NCI-H82 treated with DMSO at 0.1 percent for 48 hours (cell line): ENCODE measurements around the gene NUTM2F.
"Not testable (repeated sequence)": the region's sequence is repeated elsewhere in the genome, so short reads cannot be mapped to it uniquely, and the experiment has no call there.

Experiments used
- DNase-seq: peaks from one replicate; lab custom pipeline; 2025; ENCODE audit not compliant: unreplicated experiment; lab: John Stamatoyannopoulos, UW

NUTM2F gene

DNA sequence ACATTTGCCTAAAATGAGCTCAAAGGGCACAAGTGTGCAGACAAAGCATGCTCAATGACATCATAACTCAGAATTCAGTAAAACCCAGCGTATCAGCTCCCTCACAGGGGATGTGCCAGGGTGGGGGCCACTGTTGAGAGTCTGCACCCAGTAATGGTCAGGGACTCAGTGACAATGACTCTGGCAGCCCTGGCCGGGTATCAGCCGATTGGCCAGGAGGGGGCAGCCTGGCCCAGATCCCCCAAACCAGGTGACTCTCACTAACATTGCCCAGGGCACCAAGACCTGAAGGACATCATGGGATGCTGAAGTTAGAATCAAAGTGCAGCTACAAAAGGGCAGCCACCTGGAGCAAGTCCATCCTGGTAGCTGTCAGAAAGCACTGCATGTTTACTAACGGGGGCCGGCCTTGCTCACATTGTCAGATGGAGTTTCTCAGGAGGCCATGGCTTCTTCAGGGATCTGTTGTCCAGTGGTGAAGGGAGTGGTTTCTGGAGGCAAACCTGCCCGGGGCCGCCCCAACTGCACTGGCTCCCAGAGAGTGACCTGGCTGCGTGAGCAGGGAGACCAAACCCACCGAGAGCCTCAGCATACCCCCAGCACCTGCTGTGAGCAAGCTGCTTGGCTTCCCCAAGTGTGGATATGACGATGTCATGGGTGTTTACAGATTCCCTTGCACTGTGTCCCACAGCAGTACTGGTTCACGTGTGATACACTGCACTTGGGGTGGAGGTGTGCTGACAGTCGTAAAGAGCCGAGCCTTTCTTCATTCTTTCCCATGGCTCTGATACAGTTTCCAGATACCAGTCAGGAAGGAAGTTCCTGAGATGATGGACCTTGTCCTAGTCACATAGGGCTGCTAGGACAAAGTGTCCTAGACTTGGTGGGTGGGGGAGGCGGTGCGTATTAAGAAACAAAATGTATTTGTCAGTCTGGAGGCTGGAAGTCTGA is 13.1 kb downstream of the NUTM2F start:
- not testable (repeated sequence) for DNase-seq

DNA sequence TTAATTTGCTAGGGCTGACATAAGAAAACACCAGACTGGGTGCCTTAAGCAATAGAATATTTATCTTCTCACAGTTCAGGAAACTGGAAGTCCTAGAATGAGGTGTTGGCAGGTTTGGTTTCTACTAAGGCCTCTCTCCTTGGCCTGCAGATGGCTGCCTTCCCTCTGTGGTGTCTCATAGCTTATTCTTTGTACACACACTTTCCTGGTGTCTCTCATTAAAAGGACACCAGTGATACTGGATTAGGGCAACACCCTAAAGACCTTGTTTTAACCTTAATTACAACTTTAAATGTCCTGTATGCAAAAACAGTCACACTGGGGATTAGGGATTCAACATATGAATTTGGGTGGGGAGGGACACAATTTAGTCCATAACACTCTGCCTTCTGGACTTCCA is 25.1 kb downstream of the NUTM2F start:
- DNase-seq, result no peak

DNA sequence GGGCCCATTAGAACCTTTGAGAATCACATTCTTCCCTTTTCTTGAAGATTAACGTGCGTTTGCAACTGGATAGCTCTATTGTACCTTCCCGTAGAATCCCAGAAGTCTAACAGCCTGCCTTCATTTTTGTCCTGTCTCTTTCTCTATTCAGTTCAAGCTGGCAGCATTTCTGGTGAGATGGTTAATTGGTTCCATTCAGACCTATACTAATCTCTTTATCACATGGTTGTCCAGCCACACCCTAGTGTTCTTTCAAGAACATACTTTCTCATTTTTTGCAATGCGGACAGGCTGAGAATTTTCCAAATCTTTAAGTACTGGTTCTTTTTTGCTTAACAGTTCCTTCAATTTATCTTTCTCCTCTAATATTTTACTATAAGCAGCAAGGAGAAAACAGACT is 26.0 kb downstream of the NUTM2F start:
- no peak for DNase-seq

DNA sequence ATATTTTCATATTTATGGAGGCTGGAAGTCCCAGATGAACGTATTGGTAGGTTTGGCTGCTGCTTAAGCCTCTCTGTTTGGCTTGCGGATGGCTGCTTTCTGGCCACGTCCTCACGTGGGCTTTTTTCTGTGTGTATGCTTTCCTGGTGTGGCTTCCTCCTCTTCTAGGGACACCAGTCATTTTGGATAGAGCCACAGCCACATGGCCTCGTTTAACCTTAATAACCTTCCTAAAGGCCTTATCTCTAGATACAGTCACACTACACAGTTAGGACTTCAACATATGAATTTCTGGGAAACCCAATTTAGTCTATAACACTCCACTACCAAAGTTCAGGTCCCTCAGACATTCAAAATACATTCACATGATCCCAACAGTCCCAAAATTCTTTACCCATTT is 26.9 kb downstream of the NUTM2F start:
- no peak for DNase-seq

DNA sequence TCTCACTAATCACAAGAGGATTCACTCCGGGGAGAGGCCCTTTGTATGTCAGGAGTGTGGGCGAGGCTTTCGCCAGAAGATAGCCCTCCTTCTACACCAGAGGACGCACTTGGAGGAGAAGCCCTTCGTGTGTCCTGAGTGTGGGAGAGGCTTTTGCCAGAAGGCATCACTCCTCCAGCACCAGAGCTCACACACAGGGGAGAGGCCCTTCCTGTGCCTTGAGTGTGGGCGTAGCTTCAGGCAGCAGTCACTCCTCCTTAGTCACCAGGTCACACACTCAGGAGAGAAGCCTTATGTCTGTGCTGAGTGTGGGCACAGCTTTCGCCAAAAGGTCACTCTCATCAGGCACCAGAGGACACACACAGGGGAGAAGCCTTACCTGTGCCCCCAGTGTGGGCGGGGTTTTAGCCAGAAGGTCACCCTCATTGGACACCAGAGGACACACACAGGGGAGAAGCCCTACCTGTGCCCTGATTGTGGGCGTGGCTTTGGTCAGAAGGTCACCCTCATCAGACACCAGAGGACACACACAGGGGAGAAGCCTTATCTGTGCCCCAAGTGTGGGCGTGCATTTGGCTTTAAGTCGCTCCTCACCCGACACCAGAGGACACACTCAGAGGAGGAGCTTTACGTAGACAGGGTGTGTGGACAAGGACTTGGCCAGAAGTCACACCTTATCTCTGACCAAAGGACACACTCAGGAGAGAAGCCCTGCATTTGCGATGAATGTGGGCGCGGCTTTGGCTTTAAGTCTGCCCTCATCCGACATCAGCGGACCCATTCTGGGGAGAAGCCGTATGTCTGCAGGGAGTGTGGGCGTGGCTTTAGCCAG is 27.8 kb downstream of the NUTM2F start:
- no peak for DNase-seq

DNA sequence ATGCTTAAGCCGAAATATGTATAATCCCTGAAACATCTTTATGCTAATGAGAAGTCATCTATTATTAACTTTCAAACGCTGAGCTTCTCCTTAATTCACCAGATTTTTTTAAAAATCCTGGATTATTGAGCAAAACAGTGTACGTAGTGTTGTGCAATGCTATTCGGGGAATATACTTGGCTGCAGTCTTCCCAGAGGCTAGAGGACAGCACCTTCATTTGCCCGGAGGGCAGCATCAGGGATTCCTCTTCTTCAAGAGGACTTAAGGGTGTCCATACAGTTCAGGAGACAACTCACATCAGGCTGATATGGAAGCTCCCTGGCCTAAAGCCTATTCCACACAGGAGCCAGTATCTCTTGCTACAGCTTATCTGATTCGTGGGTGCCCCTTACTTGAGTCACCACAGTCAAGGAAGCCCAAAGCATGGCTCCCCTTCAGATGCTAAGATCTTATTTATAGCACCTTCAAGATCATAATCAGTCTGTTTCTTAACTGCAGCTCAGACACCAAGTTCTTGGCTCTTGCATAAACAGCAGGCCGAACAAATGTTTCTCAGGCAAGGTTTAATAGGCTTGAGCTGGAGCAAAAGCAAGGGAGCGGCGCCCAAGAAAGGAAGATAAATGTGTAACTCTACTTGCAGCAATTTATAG is 29.4 kb downstream of the NUTM2F start:
- no peak for DNase-seq

DNA sequence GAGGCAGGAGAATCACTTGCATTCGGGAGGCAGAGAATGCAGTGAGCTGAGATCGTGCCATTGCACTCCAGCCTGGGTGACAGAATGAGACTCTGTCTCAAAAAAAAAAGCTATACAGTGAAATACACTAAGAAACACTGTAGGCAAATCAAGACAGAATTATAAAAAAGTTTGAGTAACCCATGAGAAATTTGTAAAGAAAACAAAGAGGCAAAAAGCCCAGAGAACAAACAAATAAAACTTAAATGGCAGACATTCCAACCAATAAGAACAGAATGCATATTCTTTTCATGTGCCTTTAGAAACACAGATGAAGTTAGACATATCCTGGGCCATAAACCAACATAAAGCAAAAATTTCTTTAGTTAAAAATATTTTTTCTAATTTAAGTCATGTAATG is 38.8 kb downstream of the NUTM2F start:
- no peak for DNase-seq

DNA sequence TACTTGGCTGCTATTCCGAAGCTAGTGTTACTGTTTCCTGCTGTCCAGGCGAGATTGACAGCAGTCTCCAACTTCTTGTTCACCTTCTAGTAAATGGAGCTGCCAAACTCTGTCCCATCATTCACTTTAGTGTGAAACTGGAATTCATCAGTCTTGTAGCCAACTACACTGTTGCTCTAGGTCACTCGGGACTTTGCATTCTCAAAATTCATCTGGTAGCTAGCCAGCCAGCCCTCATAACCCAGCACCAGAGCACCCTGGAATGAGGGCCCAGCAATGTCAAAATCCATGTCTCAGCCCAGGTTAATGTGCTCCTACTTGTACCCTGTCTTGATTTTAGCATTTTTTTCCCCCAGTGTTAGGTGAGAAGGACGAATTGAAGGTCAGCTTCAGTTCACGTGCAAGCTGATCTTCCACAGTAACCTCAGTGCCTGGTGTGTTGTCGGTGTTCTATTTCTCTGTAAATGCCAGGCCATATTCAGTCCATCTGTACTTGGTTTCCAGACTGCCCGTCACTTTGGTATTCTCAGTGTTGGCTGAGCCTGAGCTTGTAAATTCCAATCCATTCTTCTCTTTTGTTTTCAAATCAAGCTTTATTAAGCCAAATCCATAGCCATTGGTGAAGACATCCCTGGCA is 40.4 kb downstream of the NUTM2F start:
- no peak for DNase-seq

DNA sequence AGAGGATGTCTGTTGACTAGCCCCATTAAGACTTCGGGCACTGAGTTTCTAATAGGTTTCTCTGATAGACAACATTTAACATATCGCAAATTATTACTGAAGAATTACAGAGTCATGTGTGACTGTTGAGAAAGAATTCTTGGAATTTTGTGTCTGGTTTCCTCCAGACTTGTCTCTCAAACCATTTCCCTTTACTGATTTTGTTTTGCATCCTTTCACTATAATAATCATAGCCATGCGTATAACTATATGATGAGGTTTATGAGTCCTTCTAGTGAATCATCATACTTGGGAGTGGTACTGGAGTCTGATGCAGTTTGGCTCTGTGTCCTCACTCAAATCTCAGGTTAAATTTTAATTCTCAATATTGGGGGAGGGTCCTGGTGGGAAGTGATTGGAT is 42.3 kb downstream of the NUTM2F start:
- no peak for DNase-seq

DNA sequence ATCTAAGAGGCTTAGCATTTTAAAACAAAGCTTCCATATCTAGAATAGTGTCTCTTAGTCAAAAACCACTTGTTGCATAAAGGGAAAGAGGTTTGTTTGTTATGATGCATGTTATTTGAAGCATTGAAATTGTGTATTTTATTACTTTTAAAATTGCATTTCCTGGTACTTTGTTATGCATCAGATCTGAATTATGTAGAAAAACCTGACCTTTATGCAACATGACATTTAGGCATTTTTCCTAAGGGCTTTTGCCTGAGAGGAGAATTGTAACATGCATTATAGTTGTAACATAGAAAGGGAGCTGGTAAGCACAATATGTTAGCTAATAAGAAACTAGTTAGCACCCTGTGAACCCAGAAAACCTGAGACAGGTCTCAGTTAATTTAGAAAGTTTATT is 47.3 kb downstream of the NUTM2F start:
- DNase-seq, result no peak

DNA sequence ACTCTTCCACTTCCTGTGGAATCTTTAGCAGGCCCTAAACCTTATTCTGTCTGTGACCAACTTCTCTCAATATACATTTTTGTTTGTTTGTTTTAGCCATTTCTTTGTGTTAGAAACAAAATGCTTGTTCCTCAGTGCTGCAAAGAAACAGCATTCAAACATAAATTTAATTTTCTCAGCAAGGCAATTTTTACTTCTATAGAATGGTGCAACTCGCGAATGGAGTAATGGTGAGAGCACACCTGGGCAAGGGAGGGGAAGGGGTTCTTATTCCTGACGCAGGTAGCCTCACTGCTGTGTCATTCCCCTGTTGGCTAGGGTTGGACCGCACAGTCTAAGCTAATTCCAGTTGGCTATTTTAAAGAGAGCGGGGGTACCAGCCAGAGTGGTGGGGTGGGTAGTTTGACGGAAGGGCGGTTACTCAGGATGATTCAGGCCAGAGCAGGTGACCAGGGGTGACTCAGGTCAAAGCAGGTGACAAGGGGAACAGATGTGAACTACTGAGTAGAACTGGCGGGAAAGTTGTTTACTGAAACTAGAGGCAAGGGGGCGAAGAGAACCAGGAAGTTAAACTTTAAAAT is 47.9 kb downstream of the NUTM2F start:
- DNase-seq, result no peak

DNA sequence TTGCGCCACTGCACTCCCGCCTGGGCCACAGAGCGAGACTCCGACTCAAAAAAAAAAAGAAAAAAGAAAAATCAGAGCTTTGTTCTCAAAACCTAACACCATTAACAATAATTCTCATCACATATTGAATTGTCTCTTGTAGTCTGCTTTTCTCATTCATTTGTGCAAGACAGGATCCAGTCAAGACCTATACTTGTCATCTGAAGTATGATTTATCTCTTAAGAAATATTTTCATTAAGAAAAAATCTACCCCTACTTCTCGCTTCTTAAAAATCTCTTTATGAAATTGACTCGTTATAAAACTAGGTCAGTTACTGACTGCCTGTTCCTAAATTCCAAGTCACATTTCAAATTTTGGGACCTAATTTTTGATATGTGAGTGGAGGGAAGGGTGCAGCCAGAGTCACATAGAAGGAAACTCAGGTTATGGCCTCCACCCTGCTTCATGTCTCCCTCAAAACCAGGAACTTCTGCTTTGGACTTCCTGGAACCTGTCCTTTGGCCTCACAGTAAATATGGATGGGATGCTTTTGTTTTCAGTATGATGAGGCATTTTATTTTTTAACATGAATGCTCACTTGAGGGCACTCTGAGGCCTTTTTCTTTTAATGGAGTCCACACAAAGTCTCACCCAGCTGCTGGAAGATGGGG is 50.4 kb downstream of the NUTM2F start:
- no peak for DNase-seq

DNA sequence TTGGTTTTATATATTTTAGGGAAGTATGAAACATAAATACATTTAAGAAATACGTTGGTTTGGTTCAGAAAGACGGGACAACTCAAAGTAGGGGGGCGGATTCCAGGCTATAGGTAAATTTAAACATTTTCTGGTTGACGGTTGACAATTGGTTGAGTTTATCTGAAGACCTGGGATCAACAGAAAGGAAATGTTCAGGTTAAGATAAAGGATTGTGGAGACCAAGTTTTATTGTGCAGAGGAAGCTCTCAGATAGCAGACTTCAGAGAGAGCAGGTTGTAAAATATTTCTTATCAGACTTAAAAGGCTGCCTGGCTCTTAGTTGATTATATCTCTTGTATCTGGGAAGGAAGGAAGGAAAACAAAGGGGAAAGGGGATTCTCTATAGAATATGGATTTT is 51.4 kb downstream of the NUTM2F start:
- not testable (repeated sequence) for DNase-seq

DNA sequence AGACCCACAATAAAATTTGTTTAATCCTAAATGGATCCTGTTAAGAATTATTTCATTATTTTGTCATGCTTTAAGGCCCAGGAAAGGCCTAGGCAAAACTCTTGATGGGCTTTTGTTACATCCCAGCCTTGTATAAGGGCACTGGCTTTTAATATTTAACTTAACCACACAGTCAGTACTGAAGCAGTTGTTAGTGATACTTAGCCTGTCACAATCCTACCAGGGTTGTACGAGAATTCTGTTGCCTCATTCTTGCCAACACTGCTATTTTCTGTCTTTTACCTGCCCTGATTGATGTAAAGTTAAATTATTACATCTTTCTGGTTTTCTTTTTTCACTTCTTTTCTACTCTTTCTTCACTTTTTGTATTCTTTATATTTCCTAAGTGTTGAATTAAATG is 58.4 kb downstream of the NUTM2F start:
- no peak for DNase-seq

DNA sequence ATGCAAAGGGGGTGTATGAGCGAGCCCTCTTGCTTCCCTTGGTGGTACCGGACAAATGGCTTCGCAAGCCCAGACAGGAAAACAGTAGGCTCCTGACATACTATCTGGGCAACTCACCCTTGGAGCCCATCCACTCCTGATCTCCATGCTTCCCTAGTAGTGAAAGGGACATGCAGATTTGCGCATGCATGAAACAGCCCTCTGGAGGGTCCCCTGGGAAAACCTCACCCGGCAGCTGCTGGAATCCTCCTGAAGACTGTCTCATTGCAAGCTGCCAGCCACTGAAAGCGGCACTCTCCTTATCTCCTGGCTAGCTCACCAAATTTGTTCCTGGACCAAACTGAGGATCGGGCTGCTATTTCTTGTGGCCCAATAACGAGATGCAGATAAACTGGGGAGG is 59.2 kb downstream of the NUTM2F start:
- no peak for DNase-seq
